ENCODE results near the gene GTF2A2.

The GTF2A2 gene

DNA sequence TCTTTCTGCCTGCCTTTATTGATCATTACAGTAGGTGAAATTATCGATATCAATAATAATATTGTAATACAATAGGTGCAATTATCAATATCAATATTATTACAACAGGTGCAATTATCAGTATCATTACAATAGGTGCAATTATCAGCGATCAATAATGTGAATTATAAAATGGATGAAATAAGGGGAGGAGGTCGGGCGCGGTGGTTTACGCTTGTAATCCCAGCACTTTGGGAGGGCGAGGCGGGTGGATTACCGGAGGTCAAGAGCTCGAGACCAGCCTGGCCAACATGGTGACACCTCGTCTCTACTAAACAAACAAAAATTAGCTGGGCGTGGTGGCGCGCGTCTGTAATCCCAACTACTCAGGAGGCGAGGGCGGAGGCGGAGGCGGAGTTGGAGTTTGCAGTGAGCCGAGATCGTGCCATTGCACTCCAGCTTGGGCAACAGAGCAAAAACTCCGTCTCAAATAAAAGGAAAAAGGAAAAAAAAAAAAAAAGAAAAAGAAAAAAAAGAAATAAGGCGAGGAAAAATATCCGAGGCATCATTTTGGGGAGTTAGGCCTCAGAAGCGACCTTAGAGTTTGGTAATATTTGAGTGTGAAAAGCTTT, 32.4 kb upstream of the GTF2A2 start:
- Histone ChIP-seq H3K9me3 (ENCODE audit: control insufficient read depth, low read length) (no peaks in the 10 kb centered on the region), H3K4me1 (ENCODE audit: control insufficient read depth, insufficient read depth, low read length) (peaks cover 9% of the 10 kb centered on the region), H3K27me3 (ENCODE audit: control insufficient read depth, insufficient read depth, low read length, poor library complexity, severe bottlenecking) (peaks cover 9% of the 10 kb centered on the region), H3K36me3 (ENCODE audit: control insufficient read depth, insufficient read depth, low read length) (no peaks in the 10 kb centered on the region), H3K4me3 (ENCODE audit: insufficient read depth, low read depth, low read length) (peak overlapping the region; percentile 91), H3K27ac (ENCODE audit: insufficient read depth, low read depth, low read length, poor library complexity, severe bottlenecking) (peak overlapping the region; percentile 84)
- 3 to 4% methylated on average over 24 to 25 of the region's 25 CpGs for WGBS, 2 experiments

DNA sequence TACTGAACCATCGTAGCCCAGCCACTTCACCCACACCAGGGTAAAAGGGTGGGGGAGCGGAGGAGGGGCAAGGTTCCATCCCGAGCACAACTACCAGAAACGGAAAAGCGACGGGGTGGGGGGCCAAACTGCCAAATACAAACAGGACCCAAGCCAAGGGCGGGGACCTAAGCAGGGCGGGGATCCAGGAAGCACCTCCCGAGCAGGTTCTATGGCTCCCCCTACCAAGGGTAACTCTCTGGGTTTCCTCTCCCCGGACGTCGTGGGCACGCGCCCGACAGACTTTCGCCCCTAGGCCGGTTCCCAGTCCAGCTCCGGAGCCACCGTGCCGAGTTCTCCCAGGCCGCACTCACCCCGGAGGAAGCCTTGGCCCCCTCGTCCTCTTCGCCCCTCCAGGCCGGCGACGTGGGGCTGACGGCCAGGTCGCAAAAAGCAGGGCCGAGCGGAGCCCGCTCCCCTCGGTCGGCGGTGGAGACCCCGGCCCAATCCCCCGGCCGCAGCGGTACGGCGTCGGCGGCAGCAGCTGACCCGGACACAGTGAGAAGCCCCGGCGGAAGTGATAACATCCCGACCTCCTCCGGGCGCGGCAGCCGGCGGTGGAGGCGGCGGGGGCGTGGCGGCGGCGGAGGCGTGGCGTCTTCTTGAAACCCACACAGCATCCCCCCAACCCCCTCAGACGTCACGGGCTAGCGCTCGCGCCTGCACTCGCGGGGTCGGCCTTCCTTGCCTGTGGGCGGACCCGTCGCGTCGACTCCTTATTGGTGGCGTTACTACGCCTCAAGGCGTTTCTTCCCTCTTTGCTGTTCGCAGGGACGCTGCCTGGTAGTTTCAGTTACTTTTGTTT, 31.7 kb upstream of the GTF2A2 start, which contains the start of gene BNIP2:
Gene BNIP2 (minus strand): TSS at position 539 of the 844 bp plus-strand sequence. CDS start 6,863 bp downstream, outside the sequence.
- no peaks in the 10 kb centered on the region for H3K36me3 ChIP-seq (ENCODE audit: control insufficient read depth, insufficient read depth, low read length)
- 0% methylated on average over 78 of the region's 78 CpGs for WGBS, 2 experiments

DNA sequence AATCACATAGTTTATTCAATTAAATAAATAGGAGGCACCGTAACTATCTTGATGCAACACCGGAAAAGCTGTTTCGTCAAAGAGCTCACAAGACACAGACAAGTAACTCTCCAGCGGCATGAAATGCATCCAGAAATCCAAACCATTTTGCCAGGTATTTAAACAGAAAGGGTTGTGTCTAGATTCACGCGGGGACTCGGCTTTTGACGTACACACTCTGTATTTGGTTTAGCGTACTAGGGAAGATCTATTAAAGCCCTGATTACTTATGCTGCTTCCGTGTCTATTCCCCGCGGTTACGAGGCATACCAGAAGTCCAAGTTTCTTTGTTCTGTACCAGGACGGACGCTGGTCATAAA, 31.1 kb upstream of the GTF2A2 start:
- 2% methylated on average over 15 of the region's 15 CpGs for WGBS, 2 experiments
- H3K36me3 ChIP-seq (ENCODE audit: control insufficient read depth, insufficient read depth, low read length), result no peaks in the 10 kb centered on the region
- H3K4me3 ChIP-seq (ENCODE audit: insufficient read depth, low read depth, low read length), result peak overlapping the region; percentile 91
- no peaks in the 10 kb centered on the region for H3K9me3 ChIP-seq (ENCODE audit: control insufficient read depth, low read length)
- H3K27me3 ChIP-seq (ENCODE audit: control insufficient read depth, insufficient read depth, low read length, poor library complexity, severe bottlenecking), result peaks cover 9% of the 10 kb centered on the region
- H3K4me1 ChIP-seq (ENCODE audit: control insufficient read depth, insufficient read depth, low read length), result peaks cover 9% of the 10 kb centered on the region
- H3K27ac ChIP-seq (ENCODE audit: insufficient read depth, low read depth, low read length, poor library complexity, severe bottlenecking), result peak overlapping the region; percentile 93

More for the DNA sequence above, 31.7 kb upstream of the GTF2A2 start, which contains the start of gene BNIP2:
- Histone ChIP-seq H3K27me3 (ENCODE audit: control insufficient read depth, insufficient read depth, low read length, poor library complexity, severe bottlenecking) (peaks cover 9% of the 10 kb centered on the region), H3K9me3 (ENCODE audit: control insufficient read depth, low read length) (no peaks in the 10 kb centered on the region), H3K27ac (ENCODE audit: insufficient read depth, low read depth, low read length, poor library complexity, severe bottlenecking) (peak within 1 kb of the TSS; percentile 93), H3K4me1 (ENCODE audit: control insufficient read depth, insufficient read depth, low read length) (peaks cover 9% of the 10 kb centered on the region), H3K4me3 (ENCODE audit: insufficient read depth, low read depth, low read length) (peak within 1 kb of the TSS; percentile 91)

DNA sequence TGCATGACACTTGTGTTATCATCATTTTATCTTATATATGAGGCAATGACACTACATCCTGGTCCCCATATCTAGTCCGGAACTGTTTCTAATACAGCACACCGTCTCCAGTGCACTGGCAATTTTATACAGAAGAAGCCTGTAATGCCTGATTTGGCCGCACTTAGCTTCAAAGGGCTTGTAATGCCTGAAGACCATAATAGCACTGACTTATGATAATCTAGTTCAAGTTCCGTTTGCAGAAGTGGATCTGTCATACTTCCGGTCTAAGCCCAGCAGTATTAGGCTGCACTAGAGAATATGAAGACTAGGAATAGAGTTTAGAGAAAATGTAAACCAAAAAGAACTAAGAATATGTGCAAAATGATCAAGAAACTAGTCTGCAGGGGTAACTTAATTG, 30.5 kb upstream of the GTF2A2 start:
- no peaks in the 10 kb centered on the region for H3K9me3 ChIP-seq (ENCODE audit: control insufficient read depth, low read length)
- 78 to 79% methylated on average over 5 of the region's 5 CpGs for WGBS, 2 experiments
- no peaks in the 10 kb centered on the region for H3K36me3 ChIP-seq (ENCODE audit: control insufficient read depth, insufficient read depth, low read length)
- peaks cover 9% of the 10 kb centered on the region for H3K4me1 ChIP-seq (ENCODE audit: control insufficient read depth, insufficient read depth, low read length)
- peak overlapping the region; percentile 91 for H3K4me3 ChIP-seq (ENCODE audit: insufficient read depth, low read depth, low read length)
- H3K27me3 ChIP-seq (ENCODE audit: control insufficient read depth, insufficient read depth, low read length, poor library complexity, severe bottlenecking), result peaks cover 9% of the 10 kb centered on the region
- H3K27ac ChIP-seq (ENCODE audit: insufficient read depth, low read depth, low read length, poor library complexity, severe bottlenecking), result no peak overlapping the region

DNA sequence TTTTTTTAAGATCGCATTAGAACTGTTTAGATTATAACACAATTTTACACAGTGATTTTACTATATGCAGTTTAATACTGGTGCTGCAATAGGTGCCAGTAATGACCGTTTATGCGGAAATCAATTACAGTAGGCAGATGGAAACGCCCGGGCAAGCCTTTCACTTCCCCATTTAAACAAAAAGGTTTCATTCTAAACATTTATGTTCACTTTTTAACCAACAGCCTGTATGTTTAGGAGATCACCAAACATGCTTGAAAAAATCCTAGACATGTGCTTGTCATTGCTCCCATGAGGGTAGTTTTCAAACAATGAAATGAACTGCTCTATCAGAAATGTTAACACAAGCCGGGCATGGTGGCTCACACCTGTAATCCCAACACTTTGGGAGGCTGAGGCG, 29.1 kb upstream of the GTF2A2 start:
- H3K4me1 ChIP-seq (ENCODE audit: control insufficient read depth, insufficient read depth, low read length), result peaks cover 9% of the 10 kb centered on the region
- H3K36me3 ChIP-seq (ENCODE audit: control insufficient read depth, insufficient read depth, low read length), result peaks cover 2% of the 10 kb centered on the region
- WGBS, 2 experiments, result 92% methylated on average over 6 to 7 of the region's 7 CpGs
- peaks cover 9% of the 10 kb centered on the region for H3K27me3 ChIP-seq (ENCODE audit: control insufficient read depth, insufficient read depth, low read length, poor library complexity, severe bottlenecking)
- no peak overlapping the region for H3K27ac ChIP-seq (ENCODE audit: insufficient read depth, low read depth, low read length, poor library complexity, severe bottlenecking)
- H3K4me3 ChIP-seq (ENCODE audit: insufficient read depth, low read depth, low read length), result no peak overlapping the region
- no peaks in the 10 kb centered on the region for H3K9me3 ChIP-seq (ENCODE audit: control insufficient read depth, low read length)

DNA sequence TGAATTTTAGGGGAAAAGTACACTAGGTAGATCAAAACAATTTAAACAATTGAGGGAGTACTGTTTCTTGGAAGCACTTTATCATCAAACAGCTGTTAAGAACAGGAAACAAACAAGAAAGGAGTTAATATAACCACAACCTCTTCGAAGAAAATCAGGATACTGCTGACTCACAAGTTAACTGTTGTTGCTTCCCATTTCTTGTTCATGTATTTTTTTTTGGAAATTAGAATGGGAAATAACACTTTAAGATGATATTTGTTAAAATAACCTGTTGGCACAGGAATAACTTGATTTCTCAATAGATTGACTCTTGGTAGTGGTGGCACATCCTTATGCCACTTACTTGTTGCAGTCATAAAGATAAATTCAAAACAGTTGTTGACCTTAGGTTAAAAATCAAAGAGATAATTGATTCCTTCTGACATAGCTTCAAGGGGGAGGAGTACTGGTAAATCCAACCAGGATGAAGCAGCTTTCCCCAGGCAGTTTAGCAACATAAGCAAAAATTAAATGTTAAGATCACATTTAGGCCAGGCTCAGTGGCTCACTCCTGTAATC, 28.5 kb upstream of the GTF2A2 start:
- peaks cover 8% of the 10 kb centered on the region for H3K36me3 ChIP-seq (ENCODE audit: control insufficient read depth, insufficient read depth, low read length)
- H3K27ac ChIP-seq (ENCODE audit: insufficient read depth, low read depth, low read length, poor library complexity, severe bottlenecking), result no peak overlapping the region
- peaks cover 6% of the 10 kb centered on the region for H3K27me3 ChIP-seq (ENCODE audit: control insufficient read depth, insufficient read depth, low read length, poor library complexity, severe bottlenecking)
- H3K4me1 ChIP-seq (ENCODE audit: control insufficient read depth, insufficient read depth, low read length), result peaks cover 9% of the 10 kb centered on the region
- no peak overlapping the region for H3K4me3 ChIP-seq (ENCODE audit: insufficient read depth, low read depth, low read length)
- WGBS, 2 experiments, result 100% methylated on average over 1 of the region's 1 CpG
- no peaks in the 10 kb centered on the region for H3K9me3 ChIP-seq (ENCODE audit: control insufficient read depth, low read length)

DNA sequence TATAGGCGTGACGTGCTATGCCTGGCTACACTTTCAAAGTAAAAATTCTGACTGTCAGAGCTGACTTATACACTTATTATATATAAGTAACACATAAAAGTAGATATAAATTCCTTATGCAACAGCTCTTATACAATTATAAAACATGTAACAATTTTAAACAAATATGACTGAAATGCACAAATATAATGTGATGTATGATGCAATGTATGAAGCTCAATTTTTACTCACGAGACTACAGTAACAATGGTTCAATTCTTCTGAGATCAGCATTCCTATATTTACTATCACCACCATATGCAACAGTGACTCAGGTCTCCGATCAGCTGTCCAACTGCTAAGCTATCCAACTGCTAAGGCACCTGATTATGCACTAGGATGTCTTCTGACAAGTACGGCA, 23.6 kb upstream of the GTF2A2 start:
- no peaks in the 10 kb centered on the region for H3K9me3 ChIP-seq (ENCODE audit: control insufficient read depth, low read length)
- WGBS, 2 experiments, result 78 to 87% methylated on average over 4 of the region's 5 CpGs

DNA sequence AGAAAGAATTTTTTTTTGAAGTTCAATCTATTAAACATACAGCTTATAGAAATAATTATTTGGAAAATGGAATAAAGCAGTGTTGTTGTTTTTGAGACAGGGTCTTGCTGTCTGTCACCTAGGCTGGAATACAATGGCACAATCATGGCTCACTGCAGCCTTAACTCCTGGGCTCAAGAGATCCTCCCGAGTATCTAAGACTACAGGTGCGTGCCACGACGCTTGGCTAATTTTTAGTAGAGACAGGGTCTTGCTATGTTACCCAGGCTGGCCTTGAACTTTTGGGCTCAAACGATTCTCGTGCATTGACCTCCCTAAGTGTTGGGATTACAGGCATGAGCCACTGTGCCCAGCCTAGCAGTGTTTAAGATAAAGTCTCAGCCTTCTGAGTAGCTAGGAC, 23.0 kb upstream of the GTF2A2 start:
- Histone ChIP-seq H3K9me3 (ENCODE audit: control insufficient read depth, low read length) (no peaks in the 10 kb centered on the region), H3K36me3 (ENCODE audit: control insufficient read depth, insufficient read depth, low read length) (peaks cover 34% of the 10 kb centered on the region), H3K4me3 (ENCODE audit: insufficient read depth, low read depth, low read length) (no peak overlapping the region), H3K27ac (ENCODE audit: insufficient read depth, low read depth, low read length, poor library complexity, severe bottlenecking) (no peak overlapping the region), H3K4me1 (ENCODE audit: control insufficient read depth, insufficient read depth, low read length) (no peaks in the 10 kb centered on the region), H3K27me3 (ENCODE audit: control insufficient read depth, insufficient read depth, low read length, poor library complexity, severe bottlenecking) (no peaks in the 10 kb centered on the region)
- WGBS, 2 experiments, result 94% methylated on average over 6 of the region's 6 CpGs

More for the DNA sequence above, 23.6 kb upstream of the GTF2A2 start:
- Histone ChIP-seq H3K27ac (ENCODE audit: insufficient read depth, low read depth, low read length, poor library complexity, severe bottlenecking) (no peak overlapping the region), H3K27me3 (ENCODE audit: control insufficient read depth, insufficient read depth, low read length, poor library complexity, severe bottlenecking) (no peaks in the 10 kb centered on the region), H3K4me3 (ENCODE audit: insufficient read depth, low read depth, low read length) (no peak overlapping the region), H3K4me1 (ENCODE audit: control insufficient read depth, insufficient read depth, low read length) (no peaks in the 10 kb centered on the region), H3K36me3 (ENCODE audit: control insufficient read depth, insufficient read depth, low read length) (peaks cover 29% of the 10 kb centered on the region)

DNA sequence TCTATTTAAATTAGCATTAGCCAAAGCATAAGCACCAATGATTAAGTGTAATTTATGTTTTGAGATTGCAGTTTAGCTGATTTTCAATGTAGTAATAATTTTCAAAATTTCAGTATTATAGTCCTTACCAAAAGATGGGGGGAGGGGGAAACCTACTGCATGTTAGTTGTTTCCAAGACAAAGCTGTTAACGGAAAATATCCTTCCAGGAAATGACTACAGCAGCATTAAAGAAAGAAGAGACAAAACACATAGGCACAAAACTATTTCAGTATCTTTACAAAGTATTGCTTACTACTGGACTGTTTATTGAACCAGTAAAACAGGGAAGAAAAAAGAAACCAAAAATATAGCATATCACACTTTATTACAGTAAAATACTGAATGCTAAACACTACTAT, 21.3 kb upstream of the GTF2A2 start:
- no peaks in the 10 kb centered on the region for H3K4me1 ChIP-seq (ENCODE audit: control insufficient read depth, insufficient read depth, low read length)
- H3K9me3 ChIP-seq (ENCODE audit: control insufficient read depth, low read length), result no peaks in the 10 kb centered on the region
- WGBS, 2 experiments, result 92 to 94% methylated on average over 1 of the region's 1 CpG
- no peak overlapping the region for H3K4me3 ChIP-seq (ENCODE audit: insufficient read depth, low read depth, low read length)
- no peaks in the 10 kb centered on the region for H3K27me3 ChIP-seq (ENCODE audit: control insufficient read depth, insufficient read depth, low read length, poor library complexity, severe bottlenecking)
- no peak overlapping the region for H3K27ac ChIP-seq (ENCODE audit: insufficient read depth, low read depth, low read length, poor library complexity, severe bottlenecking)
- H3K36me3 ChIP-seq (ENCODE audit: control insufficient read depth, insufficient read depth, low read length), result peaks cover 35% of the 10 kb centered on the region

DNA sequence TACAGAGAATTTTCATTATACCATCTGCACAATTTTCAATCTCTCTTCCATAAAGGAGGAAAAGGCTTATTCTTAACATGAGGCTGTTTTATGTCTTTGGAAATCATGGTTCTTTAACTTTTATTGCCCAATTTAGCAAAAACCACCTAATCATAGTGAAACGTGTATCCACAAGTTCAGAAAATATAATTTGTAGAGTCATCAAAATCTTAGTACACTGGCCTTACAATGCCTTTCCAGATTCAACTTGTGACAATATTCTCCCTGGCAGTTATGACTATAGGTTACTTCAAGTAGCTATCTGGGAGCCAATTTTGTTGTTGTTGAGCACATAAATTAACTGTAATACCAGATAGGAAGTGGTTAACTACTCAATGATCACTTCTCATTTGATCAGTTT, 20.9 kb upstream of the GTF2A2 start:
- 73 to 94% methylated on average over 1 of the region's 1 CpG for WGBS, 2 experiments
- H3K27ac ChIP-seq (ENCODE audit: insufficient read depth, low read depth, low read length, poor library complexity, severe bottlenecking), result no peak overlapping the region
- no peaks in the 10 kb centered on the region for H3K9me3 ChIP-seq (ENCODE audit: control insufficient read depth, low read length)
- H3K4me1 ChIP-seq (ENCODE audit: control insufficient read depth, insufficient read depth, low read length), result no peaks in the 10 kb centered on the region
- H3K4me3 ChIP-seq (ENCODE audit: insufficient read depth, low read depth, low read length), result no peak overlapping the region
- H3K36me3 ChIP-seq (ENCODE audit: control insufficient read depth, insufficient read depth, low read length), result peaks cover 38% of the 10 kb centered on the region
- no peaks in the 10 kb centered on the region for H3K27me3 ChIP-seq (ENCODE audit: control insufficient read depth, insufficient read depth, low read length, poor library complexity, severe bottlenecking)
